GM23338 (cell line): ENCODE results near the gene CHMP5. TPM values are rescaled to one million over a fixed set of nuclear protein-coding genes. Genes with fewer than 3 reads are reported as not detected.

Experiments used
- ATAC-seq: fragments of 200-7000 bp; cut with Tn5 transposase; 3 replicates; pipeline ENCODE4 v1.9.1; 2020
- DNase-seq: peaks from one replicate; pipeline ENCODE4 v3.0.0-alpha.2; 2015; ENCODE audit warnings: low spot score
- H2AFZ ChIP-seq: fragments of 200-600 bp; sonication (generic); 2 replicates; pipeline ENCODE4 v1.8.0; 2016; ENCODE audit warnings: antibody characterized with exemption, mild to moderate bottlenecking, moderate library complexity
- H3F3A ChIP-seq: fragments of 200-600 bp; sonication (generic); replicated peaks from 2 replicates; pipeline ENCODE4 v1.8.0; 2017; ENCODE audit warnings: antibody characterized with exemption, mixed run types, low read depth
- H3K27ac ChIP-seq: fragments of 200-600 bp; sonication (generic); 2 replicates; pipeline ENCODE4 v1.6.1; 2016; ENCODE audit warnings: low read depth
- H3K27me3 ChIP-seq: fragments of 200-600 bp; sonication (generic); 2 replicates; pipeline ENCODE4 v1.8.0; 2016; ENCODE audit warnings: mild to moderate bottlenecking, mixed run types, moderate library complexity; ENCODE audit not compliant: insufficient read depth
- H3K36me3 ChIP-seq: fragments of 200-600 bp; sonication (generic); 2 replicates; pipeline ENCODE4 v1.8.0; 2016; ENCODE audit warnings: mild to moderate bottlenecking; ENCODE audit not compliant: insufficient read depth
- H3K4me1 ChIP-seq: fragments of 200-600 bp; sonication (generic); 2 replicates; pipeline ENCODE4 v1.8.0; 2016; ENCODE audit warnings: mild to moderate bottlenecking, moderate library complexity; ENCODE audit not compliant: insufficient read depth
- H3K4me2 ChIP-seq: fragments of 200-600 bp; sonication (generic); 2 replicates; pipeline ENCODE4 v1.7.1; 2017; ENCODE audit warnings: mixed run types
- H3K4me3 ChIP-seq: fragments of 200-600 bp; sonication (generic); 2 replicates; pipeline ENCODE4 v1.6.1; 2016; ENCODE audit warnings: mixed run types
- H3K79me2 ChIP-seq: fragments of 200-600 bp; sonication (generic); replicated peaks from 2 replicates; pipeline ENCODE4 v1.8.0; 2017; ENCODE audit warnings: mild to moderate bottlenecking; ENCODE audit not compliant: insufficient read depth
- H3K9me2 ChIP-seq: fragments of 200-600 bp; sonication (generic); 2 replicates; pipeline ENCODE4 v1.8.0; 2017; ENCODE audit not compliant: insufficient read depth
- H4K20me1 ChIP-seq: fragments of 200-600 bp; sonication (generic); replicated peaks from 2 replicates; pipeline ENCODE4 v1.8.0; 2017; ENCODE audit warnings: mild to moderate bottlenecking; ENCODE audit not compliant: insufficient read depth
- H3K27ac Mint-ChIP-seq: 2 replicates; pipeline ENCODE4 v1.8.0; 2020; ENCODE audit warnings: inconsistent platforms, mild to moderate bottlenecking, moderate library complexity, mixed read lengths
- H3K27me3 Mint-ChIP-seq: 3 replicates; pipeline ENCODE4 v1.8.0; 2022; ENCODE audit warnings: low read depth, mild to moderate bottlenecking, moderate library complexity, mixed read lengths, inconsistent platforms; ENCODE audit not compliant: insufficient read depth, poor library complexity
- H3K36me3 Mint-ChIP-seq: 3 replicates; pipeline ENCODE4 v1.8.0; 2021; ENCODE audit warnings: low read depth, mild to moderate bottlenecking, inconsistent platforms, moderate library complexity, mixed read lengths
- H3K4me1 Mint-ChIP-seq: 3 replicates; pipeline ENCODE4 v1.8.0; 2020; ENCODE audit warnings: mild to moderate bottlenecking, inconsistent platforms, mixed read lengths
- H3K4me3 Mint-ChIP-seq: 3 replicates; pipeline ENCODE4 v1.8.0; 2021; ENCODE audit warnings: moderate library complexity, mild to moderate bottlenecking, inconsistent platforms, mixed read lengths
- H3K9me3 Mint-ChIP-seq: 3 replicates; pipeline ENCODE4 v1.8.0; 2020; ENCODE audit warnings: moderate library complexity, mild to moderate bottlenecking, inconsistent platforms, mixed read lengths
- CREB1 ChIP-seq: fragments of 250-450 bp; sonication (Bioruptor Pico); IDR thresholded peaks from 2 replicates; pipeline ENCODE4 v1.5.0; 2020; ENCODE audit warnings: low read depth, mild to moderate bottlenecking, moderate library complexity
- CTCF ChIP-seq, 2 experiments: fragments of 200-600 bp in 1 of 2; sonication (generic) in 1 of 2; conservative IDR thresholded peaks; 2 replicates each; pipeline versions ENCODE4 v1.5.1 to v1.6.1; 2016 to 2017; ENCODE audit warnings: antibody characterized with exemption in 2 of 2, low read depth in 2 of 2, mild to moderate bottlenecking in 2 of 2, moderate library complexity in 1 of 2
- ETS1 ChIP-seq: IDR thresholded peaks from 2 replicates; pipeline ENCODE4 v1.6.1; 2016; ENCODE audit warnings: antibody characterized with exemption
- EZH2 ChIP-seq: fragments of 200-600 bp; sonication (generic); IDR thresholded peaks from one replicate; pipeline ENCODE4 v1.8.0; 2017; ENCODE audit warnings: antibody characterized with exemption, mild to moderate bottlenecking, low read depth; ENCODE audit not compliant: unreplicated experiment
- EZH2phosphoT487 ChIP-seq: fragments of 200-600 bp; sonication (generic); IDR thresholded peaks from one replicate; pipeline ENCODE4 v1.8.1; 2018; ENCODE audit warnings: antibody characterized with exemption; ENCODE audit not compliant: unreplicated experiment
- JUNB ChIP-seq: IDR thresholded peaks from one replicate; pipeline ENCODE4 v1.6.1; 2016; ENCODE audit warnings: antibody characterized with exemption; ENCODE audit not compliant: unreplicated experiment
- NANOG ChIP-seq: IDR thresholded peaks from 2 replicates; pipeline ENCODE4 v1.6.1; 2016; ENCODE audit warnings: antibody characterized with exemption, borderline replicate concordance
- POLR2AphosphoS5 ChIP-seq: IDR thresholded peaks from 2 replicates; pipeline ENCODE4 v1.6.1; 2016; ENCODE audit warnings: antibody characterized with exemption, low read depth
- REST ChIP-seq: IDR thresholded peaks from one replicate; pipeline ENCODE4 v1.6.1; 2018; ENCODE audit warnings: antibody characterized with exemption; ENCODE audit not compliant: unreplicated experiment
- ZNF114 ChIP-seq: fragments of 250-450 bp; sonication (Bioruptor Pico); IDR thresholded peaks from 2 replicates; pipeline ENCODE4 v1.5.0; 2020; ENCODE audit warnings: mild to moderate bottlenecking, moderate library complexity
- ZNF331 ChIP-seq: fragments of 250-450 bp; sonication (Bioruptor Pico); IDR thresholded peaks from 2 replicates; pipeline ENCODE4 v1.5.0; 2020; ENCODE audit warnings: low read depth, mild to moderate bottlenecking, moderate library complexity
- polyA plus RNA-seq: library from polyadenylated mRNA; unstranded; fragments of >200 nt; fragmentation: Nextera tagmentation; extraction: Ambion mirVana; gene quantifications from 2 replicates; pipeline ENCODE4 v1.2.1, GENCODE V29; 2016
- total RNA-seq: library from RNA; depleted of rRNA; stranded (reverse); fragments of >200 nt; shearing (Covaris generic); gene quantifications from 2 replicates; pipeline ENCODE4 v1.2.3, GENCODE V29; 2014

The CHMP5 gene
- total and polyA plus RNA-seq, 2 experiments from 2014 or later, result 30.9 to 77.8 TPM

GRCh38 chr9:33293782-33294181 lies 28.9 kb downstream of the CHMP5 start:
- Mint-ChIP-seq H3K4me3 (no peak overlapping the region), H3K9me3 (no peaks in the 10 kb centered on the region; the same call in 2 of the 3 replicates), H3K36me3 (peaks cover 42% of the 10 kb centered on the region), H3K27ac (no peak overlapping the region), H3K4me1 (peaks cover 8% of the 10 kb centered on the region), H3K27me3 (peaks cover 5% of the 10 kb centered on the region)
- Histone ChIP-seq H3K4me3 (no peak overlapping the region), H3K27ac (no peak overlapping the region), H3F3A (no peaks in the 10 kb centered on the region), H2AFZ (no peak overlapping the region), H3K9me2 (no peaks in the 10 kb centered on the region), H4K20me1 (peaks cover 4% of the 10 kb centered on the region), H3K27me3 (no peaks in the 10 kb centered on the region), H3K4me2 (no peak overlapping the region), H3K36me3 (peaks cover 19% of the 10 kb centered on the region), H3K79me2 (peaks cover 78% of the 10 kb centered on the region), H3K4me1 (0 out of 2 replicates have a peak, but pooled peaks cover 5% of the 10 kb centered on the region)
- no peak for TF ChIP-seq NANOG
- TF ChIP-seq REST, result no peak
- TF ChIP-seq ZNF331, result no peak
- TF ChIP-seq EZH2, result no peak
- no peak for TF ChIP-seq JUNB
- no peak for TF ChIP-seq ZNF114 (CRISPR knock-in tag)
- no peak for TF ChIP-seq POLR2AphosphoS5
- no peak for TF ChIP-seq EZH2phosphoT487
- TF ChIP-seq CREB1, result no peak
- TF ChIP-seq CTCF (conservative IDR thresholded peaks at IDR 0.05; ENCODE audit: low read depth in 2 of 2), result no peak
- no peak for TF ChIP-seq ETS1
- ATAC-seq (no peak), DNase-seq (no peak)
